WTC11 (cell line): Measurements from ENCODE around the gene HMGXB4. TPM values are rescaled to one million over a fixed set of nuclear protein-coding genes. Genes with fewer than 3 reads are reported as not detected.

Experiments
- ATAC-seq: fragments of 200-7000 bp; cut with Tn5 transposase; 2 replicates; pipeline ENCODE4 v1.10.0; 2021; ENCODE audit warnings: mild to moderate bottlenecking, moderate library complexity
- CTCF ChIA-PET: fragments of 300-600 bp; sonication (Branson Sonifier 250); formaldehyde crosslinking; loops from one replicate; lab custom pipeline; 2021; ENCODE audit warnings: antibody characterized with exemption; lab: Charles Lee
- POLR2A ChIA-PET: fragments of 350-600 bp; sonication (Branson Sonifier 250); formaldehyde crosslinking; loops from one replicate; lab custom pipeline; 2021; ENCODE audit warnings: antibody characterized with exemption; lab: Charles Lee
- DNase-seq: peaks from one replicate; pipeline ENCODE4 v3.0.0; 2021; ENCODE audit warnings: low spot score
- H3K27ac Mint-ChIP-seq: 2 replicates; pipeline ENCODE4 v1.8.0; 2021; ENCODE audit warnings: mixed read lengths
- H3K27me3 Mint-ChIP-seq: 2 replicates; pipeline ENCODE4 v1.8.0; 2021; ENCODE audit warnings: low read depth, mild to moderate bottlenecking, moderate library complexity, mixed read lengths
- H3K36me3 Mint-ChIP-seq: 2 replicates; pipeline ENCODE4 v1.8.0; 2021; ENCODE audit warnings: mixed read lengths
- H3K4me1 Mint-ChIP-seq: 2 replicates; pipeline ENCODE4 v1.8.0; 2022; ENCODE audit warnings: mixed read lengths
- H3K4me3 Mint-ChIP-seq: 2 replicates; pipeline ENCODE4 v1.8.0; 2021; ENCODE audit warnings: mild to moderate bottlenecking, moderate library complexity, mixed read lengths
- H3K9me3 Mint-ChIP-seq: 2 replicates; pipeline ENCODE4 v1.8.0; 2021; ENCODE audit warnings: mixed read lengths
- ATF1 ChIP-seq: sonication (generic); formaldehyde crosslinking; IDR thresholded peaks from 2 replicates; pipeline ENCODE4 v1.8.1; 2023; ENCODE audit warnings: mild to moderate bottlenecking, moderate library complexity, missing genetic modification reagents
- CREM ChIP-seq: sonication (generic); formaldehyde crosslinking; IDR thresholded peaks from 2 replicates; pipeline ENCODE4 v1.8.1; 2022; ENCODE audit warnings: mild to moderate bottlenecking, missing genetic modification reagents, moderate library complexity
- FOXP1 ChIP-seq: sonication (generic); formaldehyde crosslinking; IDR thresholded peaks from 2 replicates; pipeline ENCODE4 v1.8.0; 2022; ENCODE audit warnings: missing genetic modification reagents, mild to moderate bottlenecking, moderate library complexity, borderline replicate concordance
- JUN ChIP-seq: sonication (generic); formaldehyde crosslinking; IDR thresholded peaks from 2 replicates; pipeline ENCODE4 v1.8.0; 2023; ENCODE audit warnings: mild to moderate bottlenecking, missing genetic modification reagents
- KAT7 ChIP-seq: sonication (generic); formaldehyde crosslinking; IDR thresholded peaks from 2 replicates; pipeline ENCODE4 v1.8.1; 2023; ENCODE audit warnings: missing genetic modification reagents, mild to moderate bottlenecking, borderline replicate concordance
- MXD4 ChIP-seq: fragments of 250-450 bp; sonication (Bioruptor Pico); IDR thresholded peaks from 2 replicates; pipeline ENCODE4 v1.8.0; 2021; ENCODE audit warnings: mild to moderate bottlenecking, moderate library complexity, borderline replicate concordance
- MYBL2 ChIP-seq: sonication (generic); formaldehyde crosslinking; IDR thresholded peaks from 2 replicates; pipeline ENCODE4 v1.8.1; 2023; ENCODE audit warnings: mild to moderate bottlenecking, moderate library complexity, missing genetic modification reagents
- NFYB ChIP-seq: sonication (generic); formaldehyde crosslinking; conservative IDR thresholded peaks from 2 replicates; pipeline ENCODE4 v1.8.0; 2022; ENCODE audit warnings: low read depth, missing genetic modification reagents
- NR2C2 ChIP-seq: sonication (generic); formaldehyde crosslinking; IDR thresholded peaks from 2 replicates; pipeline ENCODE4 v1.8.0; 2022; ENCODE audit warnings: mild to moderate bottlenecking, missing genetic modification reagents
- NR3C1 ChIP-seq: sonication (generic); formaldehyde crosslinking; conservative IDR thresholded peaks from 2 replicates; pipeline ENCODE4 v1.8.1; 2023; ENCODE audit warnings: low read depth, mild to moderate bottlenecking, missing genetic modification reagents
- SP1 ChIP-seq: sonication (generic); formaldehyde crosslinking; conservative IDR thresholded peaks from 2 replicates; pipeline ENCODE4 v1.8.1; 2022; ENCODE audit warnings: missing genetic modification reagents
- TCF7 ChIP-seq: sonication (generic); formaldehyde crosslinking; IDR thresholded peaks from 2 replicates; pipeline ENCODE4 v1.8.0; 2022; ENCODE audit warnings: mild to moderate bottlenecking, low read depth, missing genetic modification reagents, moderate library complexity
- TEAD4 ChIP-seq: sonication (generic); formaldehyde crosslinking; IDR thresholded peaks from 2 replicates; pipeline ENCODE4 v1.8.0; 2022; ENCODE audit warnings: mild to moderate bottlenecking, missing genetic modification reagents
- ZNF219 ChIP-seq: sonication (generic); formaldehyde crosslinking; IDR thresholded peaks from 2 replicates; pipeline ENCODE4 v1.8.0; 2023; ENCODE audit warnings: missing genetic modification reagents, mild to moderate bottlenecking, borderline replicate concordance
- ZNF671 ChIP-seq: fragments of 250-450 bp; sonication (Bioruptor Pico); IDR thresholded peaks from 2 replicates; pipeline ENCODE4 v1.8.0; 2021; ENCODE audit warnings: mild to moderate bottlenecking
- total RNA-seq: library from RNA; stranded (reverse); gene quantifications from 3 replicates; pipeline ENCODE4 v1.2.3, GENCODE V29; 2021
- TF ChIP-seq, protein P1 (sequence below): fragments of 250-450 bp; sonication (Bioruptor Pico); conservative IDR thresholded peaks from 2 replicates; pipeline ENCODE4 v1.9.0; 2021; ENCODE audit warnings: mild to moderate bottlenecking
- TF ChIP-seq, protein P2 (sequence below): sonication (generic); formaldehyde crosslinking; IDR thresholded peaks from 2 replicates; pipeline ENCODE4 v1.8.0; 2023; ENCODE audit warnings: missing genetic modification reagents
- TF ChIP-seq, protein P3 (sequence below): fragments of 250-450 bp; sonication (Bioruptor Pico); IDR thresholded peaks from 2 replicates; pipeline ENCODE4 v1.9.0; 2021; ENCODE audit warnings: mild to moderate bottlenecking
- TF ChIP-seq, protein P4 (sequence below): sonication (generic); formaldehyde crosslinking; IDR thresholded peaks from 2 replicates; pipeline ENCODE4 v1.8.1; 2022; ENCODE audit warnings: mild to moderate bottlenecking, missing genetic modification reagents, moderate library complexity, borderline replicate concordance

HMGXB4 gene
- total RNA-seq, 1 experiment from 2014 or later: 42.1 TPM

GRCh38 chr22:35226958-35227647, 30.2 kb upstream of the HMGXB4 start:
- DNase-seq (no peak), ATAC-seq (no peak)
- peaks cover 3% of the 10 kb centered on the region; the same call in 1 of the 2 replicates for H3K27me3 Mint-ChIP-seq
- H3K4me3 Mint-ChIP-seq: no peak overlapping the region
- H3K4me1 Mint-ChIP-seq: peaks cover 33% of the 10 kb centered on the region
- TF ChIP-seq, protein P1, sequence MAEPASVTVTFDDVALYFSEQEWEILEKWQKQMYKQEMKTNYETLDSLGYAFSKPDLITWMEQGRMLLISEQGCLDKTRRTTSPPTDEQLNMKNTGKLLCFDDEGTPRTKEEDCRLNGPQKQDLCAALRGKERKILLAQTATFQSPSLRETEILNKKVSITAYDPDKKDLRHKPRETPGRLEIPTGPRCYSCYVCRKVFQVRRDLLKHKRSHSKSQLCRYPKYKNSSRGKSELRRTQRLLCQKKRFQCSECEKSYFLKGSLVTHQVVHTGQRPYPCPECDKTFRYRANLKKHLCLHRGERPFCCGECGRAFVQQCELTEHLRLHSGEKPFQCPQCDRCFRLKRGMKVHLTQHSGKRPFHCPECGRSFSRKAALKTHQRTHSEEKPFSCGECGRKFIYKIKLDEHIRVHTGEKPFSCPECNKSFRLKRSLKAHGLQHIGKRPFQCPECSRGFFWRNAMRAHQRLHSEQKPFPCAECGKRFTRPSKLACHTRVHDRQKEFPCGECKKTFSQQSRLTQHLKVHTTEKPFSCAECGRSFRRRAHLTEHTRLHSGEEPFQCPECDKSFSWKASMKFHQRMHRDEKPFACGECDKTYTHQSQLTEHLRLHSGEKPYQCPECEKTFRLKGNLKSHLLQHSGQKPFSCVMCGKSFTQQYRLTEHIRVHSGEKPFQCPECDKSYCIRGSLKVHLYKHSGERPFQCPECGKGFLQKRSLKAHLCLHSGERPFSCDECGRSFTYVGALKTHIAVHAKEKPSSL (CRISPR knock-in tag): no peak
- TF ChIP-seq KAT7 (no peak), TCF7 (no peak), NR3C1 (CRISPR knock-in tag) (no peak), TEAD4 (no peak), MYBL2 (no peak), NR2C2 (CRISPR knock-in tag) (no peak), MXD4 (CRISPR knock-in tag) (no peak), FOXP1 (CRISPR knock-in tag) (no peak), CREM (CRISPR knock-in tag) (no peak), ZNF219 (no peak)
- TF ChIP-seq, protein P2, sequence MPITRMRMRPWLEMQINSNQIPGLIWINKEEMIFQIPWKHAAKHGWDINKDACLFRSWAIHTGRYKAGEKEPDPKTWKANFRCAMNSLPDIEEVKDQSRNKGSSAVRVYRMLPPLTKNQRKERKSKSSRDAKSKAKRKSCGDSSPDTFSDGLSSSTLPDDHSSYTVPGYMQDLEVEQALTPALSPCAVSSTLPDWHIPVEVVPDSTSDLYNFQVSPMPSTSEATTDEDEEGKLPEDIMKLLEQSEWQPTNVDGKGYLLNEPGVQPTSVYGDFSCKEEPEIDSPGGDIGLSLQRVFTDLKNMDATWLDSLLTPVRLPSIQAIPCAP: no peak
- TF ChIP-seq, protein P3, sequence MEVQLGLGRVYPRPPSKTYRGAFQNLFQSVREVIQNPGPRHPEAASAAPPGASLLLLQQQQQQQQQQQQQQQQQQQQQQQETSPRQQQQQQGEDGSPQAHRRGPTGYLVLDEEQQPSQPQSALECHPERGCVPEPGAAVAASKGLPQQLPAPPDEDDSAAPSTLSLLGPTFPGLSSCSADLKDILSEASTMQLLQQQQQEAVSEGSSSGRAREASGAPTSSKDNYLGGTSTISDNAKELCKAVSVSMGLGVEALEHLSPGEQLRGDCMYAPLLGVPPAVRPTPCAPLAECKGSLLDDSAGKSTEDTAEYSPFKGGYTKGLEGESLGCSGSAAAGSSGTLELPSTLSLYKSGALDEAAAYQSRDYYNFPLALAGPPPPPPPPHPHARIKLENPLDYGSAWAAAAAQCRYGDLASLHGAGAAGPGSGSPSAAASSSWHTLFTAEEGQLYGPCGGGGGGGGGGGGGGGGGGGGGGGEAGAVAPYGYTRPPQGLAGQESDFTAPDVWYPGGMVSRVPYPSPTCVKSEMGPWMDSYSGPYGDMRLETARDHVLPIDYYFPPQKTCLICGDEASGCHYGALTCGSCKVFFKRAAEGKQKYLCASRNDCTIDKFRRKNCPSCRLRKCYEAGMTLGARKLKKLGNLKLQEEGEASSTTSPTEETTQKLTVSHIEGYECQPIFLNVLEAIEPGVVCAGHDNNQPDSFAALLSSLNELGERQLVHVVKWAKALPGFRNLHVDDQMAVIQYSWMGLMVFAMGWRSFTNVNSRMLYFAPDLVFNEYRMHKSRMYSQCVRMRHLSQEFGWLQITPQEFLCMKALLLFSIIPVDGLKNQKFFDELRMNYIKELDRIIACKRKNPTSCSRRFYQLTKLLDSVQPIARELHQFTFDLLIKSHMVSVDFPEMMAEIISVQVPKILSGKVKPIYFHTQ (CRISPR knock-in tag): no peak
- TF ChIP-seq, protein P4, sequence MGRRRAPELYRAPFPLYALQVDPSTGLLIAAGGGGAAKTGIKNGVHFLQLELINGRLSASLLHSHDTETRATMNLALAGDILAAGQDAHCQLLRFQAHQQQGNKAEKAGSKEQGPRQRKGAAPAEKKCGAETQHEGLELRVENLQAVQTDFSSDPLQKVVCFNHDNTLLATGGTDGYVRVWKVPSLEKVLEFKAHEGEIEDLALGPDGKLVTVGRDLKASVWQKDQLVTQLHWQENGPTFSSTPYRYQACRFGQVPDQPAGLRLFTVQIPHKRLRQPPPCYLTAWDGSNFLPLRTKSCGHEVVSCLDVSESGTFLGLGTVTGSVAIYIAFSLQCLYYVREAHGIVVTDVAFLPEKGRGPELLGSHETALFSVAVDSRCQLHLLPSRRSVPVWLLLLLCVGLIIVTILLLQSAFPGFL (CRISPR knock-in tag): no peak
- H3K36me3 Mint-ChIP-seq: no peaks in the 10 kb centered on the region
- H3K9me3 Mint-ChIP-seq: peaks cover 7% of the 10 kb centered on the region
- CTCF ChIA-PET: interaction anchor here (0.7 kb wide), 1 partner anchor 77 kb away, joined by 4 read pairs; no protein-coding TSS in a partner anchor
- POLR2A ChIA-PET: no interaction called here
- no peak overlapping the region for H3K27ac Mint-ChIP-seq

GRCh38 chr22:35229865-35230264, 27.4 kb upstream of the HMGXB4 start:
- Mint-ChIP-seq H3K27ac (no peak overlapping the region), H3K27me3 (peaks cover 6% of the 10 kb centered on the region), H3K9me3 (peaks cover 7% of the 10 kb centered on the region), H3K4me3 (no peak overlapping the region), H3K36me3 (no peaks in the 10 kb centered on the region), H3K4me1 (peaks cover 33% of the 10 kb centered on the region)
- DNase-seq (no peak), ATAC-seq (no peak)
- TF ChIP-seq SP1 (CRISPR knock-in tag) (no peak), ZNF671 (no peak), NFYB (no peak), ATF1 (CRISPR knock-in tag) (no peak), JUN (CRISPR knock-in tag) (no peak), ZNF219 (no peak), KAT7 (no peak)
- ChIA-PET POLR2A (no interaction called here), CTCF (interaction anchor here (0.9 to 2.6 kb wide), 9 partner anchors 12 to 815 kb away, joined by 3 to 71 read pairs (median 3); no protein-coding TSS in a partner anchor)
